ENCODE data around the gene MAPKBP1. TPM values are rescaled to one million over a fixed set of nuclear protein-coding genes. Genes with fewer than 3 reads are reported as not detected.
"Not testable (repeated sequence)": the region's sequence is repeated elsewhere in the genome, so short reads cannot be mapped to it uniquely, and the experiment has no call there.

Gene MAPKBP1
- total RNA-seq, 4 donors from 2014 or later, result 22.1 to 54.6 (median 36.6) TPM

- Histone ChIP-seq H3K36me3 (peaks cover 0 to 51% (median 0%) of the 10 kb centered on the region in 3 donors), H3K27ac (no peak overlapping the region), H3K4me1 (peaks cover 0 to 29% (median 7%) of the 10 kb centered on the region in 4 donors), H3K9me3 (no peaks in the 10 kb centered on the region), H3K27me3 (no peaks in the 10 kb centered on the region), H3K4me3 (no peak overlapping the region)
- no peak for TF ChIP-seq POLR2A (IDR thresholded peaks at IDR 0.05)
- 94 to 96% methylated on average over 11 to 12 of the region's 13 CpGs for WGBS, 2 donors
- no peak for DNase-seq (ENCODE audit: low spot score in 2 of 2)
Measured at GRCh38 chr15:41829959-41830646, 55.8 kb downstream of the MAPKBP1 start.

- not testable (repeated sequence) for H3K9me3 ChIP-seq; H3K27me3 ChIP-seq; H3K27ac ChIP-seq; H3K4me3 ChIP-seq; DNase-seq (ENCODE audit: low spot score in 2 of 2)
- peaks cover 0 to 51% (median 3%) of the 10 kb centered on the region in 3 donors for H3K36me3 ChIP-seq
- H3K4me1 ChIP-seq, result peaks cover 0 to 29% (median 7%) of the 10 kb centered on the region in 4 donors
- WGBS, 2 donors, result 79 to 91% methylated on average over 4 of the region's 4 CpGs
Measured at GRCh38 chr15:41831291-41831690, 57.0 kb downstream of the MAPKBP1 start.

- TF ChIP-seq POLR2A (IDR thresholded peaks at IDR 0.05) (no peak), CTCF (IDR thresholded peaks at IDR 0.05) (no peak), EP300 (IDR thresholded peaks at IDR 0.05) (no peak)
- WGBS, 2 donors, result 92 to 97% methylated on average over 10 of the region's 10 CpGs
- peaks cover 0 to 27% (median 6%) of the 10 kb centered on the region in 4 donors for H3K4me1 ChIP-seq
- no peaks in the 10 kb centered on the region for H3K27me3 ChIP-seq
- H3K27ac ChIP-seq, result no peak overlapping the region
- H3K36me3 ChIP-seq, result peaks cover 0 to 60% (median 3%) of the 10 kb centered on the region in 3 donors
- no peak for DNase-seq (ENCODE audit: low spot score in 2 of 2)
- no peak overlapping the region for H3K4me3 ChIP-seq
- no peaks in the 10 kb centered on the region for H3K9me3 ChIP-seq
Measured at GRCh38 chr15:41832208-41832607, 57.9 kb downstream of the MAPKBP1 start.

- no peak for DNase-seq (ENCODE audit: low spot score in 2 of 2)
- Histone ChIP-seq H3K9me3 (no peaks in the 10 kb centered on the region), H3K36me3 (peaks cover 0 to 66% (median 3%) of the 10 kb centered on the region in 3 donors), H3K27me3 (no peaks in the 10 kb centered on the region), H3K4me3 (no peak overlapping the region), H3K27ac (no peak overlapping the region), H3K4me1 (peaks cover 0 to 23% (median 2%) of the 10 kb centered on the region in 4 donors)
- no peak for TF ChIP-seq EP300 (IDR thresholded peaks at IDR 0.05)
- no peak for TF ChIP-seq POLR2A (IDR thresholded peaks at IDR 0.05)
- TF ChIP-seq CTCF (IDR thresholded peaks at IDR 0.05), result no peak
- WGBS, 2 donors, result 73 to 80% methylated on average over 3 of the region's 3 CpGs
Measured at GRCh38 chr15:41832875-41833274, 58.6 kb downstream of the MAPKBP1 start.

- H3K4me1 ChIP-seq, result peaks cover 0 to 14% (median under 1%) of the 10 kb centered on the region in 4 donors
- H3K27me3 ChIP-seq, result no peaks in the 10 kb centered on the region
- no peaks in the 10 kb centered on the region for H3K9me3 ChIP-seq
- H3K27ac ChIP-seq, result no peak overlapping the region
- no peak overlapping the region for H3K4me3 ChIP-seq
- peaks cover 0 to 79% (median 3%) of the 10 kb centered on the region in 3 donors for H3K36me3 ChIP-seq
- no peak for TF ChIP-seq CTCF (IDR thresholded peaks at IDR 0.05)
- no peak for TF ChIP-seq POLR2A (IDR thresholded peaks at IDR 0.05)
- no peak for TF ChIP-seq EP300 (IDR thresholded peaks at IDR 0.05)
- 76 to 82% methylated on average over 3 of the region's 3 CpGs for WGBS, 2 donors
- DNase-seq (ENCODE audit: low spot score in 2 of 2), result no peak
Measured at GRCh38 chr15:41834096-41834495, 59.8 kb downstream of the MAPKBP1 start.

- no peak for DNase-seq (ENCODE audit: low spot score in 2 of 2)
- Histone ChIP-seq H3K36me3 (peaks cover 0 to 85% (median 7%) of the 10 kb centered on the region in 3 donors), H3K4me1 (peaks cover 0 to 5% (median 0%) of the 10 kb centered on the region in 4 donors), H3K27ac (no peak overlapping the region), H3K27me3 (no peaks in the 10 kb centered on the region), H3K4me3 (no peak overlapping the region), H3K9me3 (no peaks in the 10 kb centered on the region)
- WGBS, 2 donors, result 66 to 73% methylated on average over 6 of the region's 6 CpGs
- TF ChIP-seq POLR2A (IDR thresholded peaks at IDR 0.05), result no peak
- TF ChIP-seq CTCF (IDR thresholded peaks at IDR 0.05), result no peak
- TF ChIP-seq EP300 (IDR thresholded peaks at IDR 0.05), result no peak
Measured at GRCh38 chr15:41836073-41836472, 61.8 kb downstream of the MAPKBP1 start.
